Measurements from ENCODE around the gene FAIM2. TPM values are rescaled to one million over a fixed set of nuclear protein-coding genes. Genes with fewer than 3 reads are reported as not detected.

Gene FAIM2
- total and polyA plus RNA-seq, 10 of the 15 experiments (the other 5 are each of a cell fraction or from before 2014, with no cell fraction given), result not detected

GRCh38 chr12:49866859-49867569, 36.7 kb downstream of the FAIM2 start:
- H4K20me1 ChIP-seq (ENCODE audit: control insufficient read depth, insufficient read depth), result 0 out of 2 replicates have a peak, but pooled peaks cover 2% of the 10 kb centered on the region
- ChIA-PET POLR2A (no interaction called here), RAD21 (ENCODE audit: unreplicated experiment) (interaction anchor here (0.6 to 1.1 kb wide), 3 partner anchors 79 to 259 kb away, joined by 3 to 4 read pairs (median 4); no protein-coding TSS in a partner anchor), CTCF (interaction anchor here (0.6 to 3.7 kb wide), 22 partner anchors 12 to 430 kb away, joined by 3 to 21 read pairs (median 3); partner anchors contain the start of gene BCDIN3D), SMC1A (ENCODE audit: uncharacterized antibody, unreplicated experiment) (interaction anchor here (0.8 to 1.8 kb wide), 5 partner anchors 61 to 204 kb away, joined by 3 to 7 read pairs (median 4); no protein-coding TSS in a partner anchor)
- WGBS (ENCODE audit: insufficient coverage, insufficient replicate concordance, low lambda C conversion rate, missing lambda C conversion rate), result 48% methylated on average over 15 of the region's 19 CpGs
- no TSS peak for BruUV-seq (replicated peaks)
- no peaks in the 10 kb centered on the region for H3K4me1 ChIP-seq (ENCODE audit: control insufficient read depth, insufficient read depth, low read length)
- H3K36me3 ChIP-seq (ENCODE audit: control insufficient read depth in 2 of 2, insufficient read depth in 2 of 2, low read length in 1 of 2), result no peaks in the 10 kb centered on the region
- H3K9ac ChIP-seq (ENCODE audit: control insufficient read depth, insufficient read depth, low read length), result no peak overlapping the region
- no peak overlapping the region for H3K4me2 ChIP-seq (ENCODE audit: control insufficient read depth, insufficient read depth)
- H3K27me3 ChIP-seq (replicated peaks in 1 of 2; ENCODE audit: control insufficient read depth in 2 of 2, insufficient read depth in 2 of 2, low read length in 1 of 2), result no peaks in the 10 kb centered on the region; a peak in 2 of 4 replicates
- peak overlapping the region; percentile 37; the same call in 1 of the 2 replicates for H2AFZ ChIP-seq (ENCODE audit: control insufficient read depth, low read depth, low read length)
- in situ Hi-C loops (cut with MboI) (no loop called here), intact Hi-C loops (cut with micrococcal nuclease; ENCODE audit: unreplicated experiment) (loop anchor here (5.0 to 10.0 kb wide), 2 partner anchors 188 to 205 kb away; partner anchors contain the start of gene ASIC1)
- TF ChIP-seq YY1 (IDR thresholded peaks at IDR 0.05; ENCODE audit: low read depth, low read length), result 0 out of 2 replicates have a peak, but pooled peaks have one; percentile 42
- peak; percentile 74 for TF ChIP-seq RAD21 (IDR thresholded peaks at IDR 0.05; ENCODE audit: insufficient read depth, low read depth, low read length)
- TF ChIP-seq RUNX3 (IDR thresholded peaks at IDR 0.05; ENCODE audit: low read length), result 0 out of 2 replicates have a peak, but pooled peaks have one; percentile 15
- TF ChIP-seq POU2F2 (IDR thresholded peaks at IDR 0.05; ENCODE audit: borderline replicate concordance, low read depth, low read length), result peak; percentile 98
- no peak for TF ChIP-seq STAT3 (IDR thresholded peaks at IDR 0.05; ENCODE audit: low read depth, low read length)
- TF ChIP-seq LARP7 (IDR thresholded peaks at IDR 0.05), result 0 out of 2 replicates have a peak, but pooled peaks have one; percentile 15
- no peak for TF ChIP-seq ZSCAN29 (IDR thresholded peaks at IDR 0.05)
- no peak for TF ChIP-seq EGR1 (IDR thresholded peaks at IDR 0.05; ENCODE audit: borderline replicate concordance in 1 of 2, low read depth in 2 of 2, low read length in 2 of 2)
- TF ChIP-seq CHD4 (IDR thresholded peaks at IDR 0.05), result no peak
- TF ChIP-seq, protein P1, sequence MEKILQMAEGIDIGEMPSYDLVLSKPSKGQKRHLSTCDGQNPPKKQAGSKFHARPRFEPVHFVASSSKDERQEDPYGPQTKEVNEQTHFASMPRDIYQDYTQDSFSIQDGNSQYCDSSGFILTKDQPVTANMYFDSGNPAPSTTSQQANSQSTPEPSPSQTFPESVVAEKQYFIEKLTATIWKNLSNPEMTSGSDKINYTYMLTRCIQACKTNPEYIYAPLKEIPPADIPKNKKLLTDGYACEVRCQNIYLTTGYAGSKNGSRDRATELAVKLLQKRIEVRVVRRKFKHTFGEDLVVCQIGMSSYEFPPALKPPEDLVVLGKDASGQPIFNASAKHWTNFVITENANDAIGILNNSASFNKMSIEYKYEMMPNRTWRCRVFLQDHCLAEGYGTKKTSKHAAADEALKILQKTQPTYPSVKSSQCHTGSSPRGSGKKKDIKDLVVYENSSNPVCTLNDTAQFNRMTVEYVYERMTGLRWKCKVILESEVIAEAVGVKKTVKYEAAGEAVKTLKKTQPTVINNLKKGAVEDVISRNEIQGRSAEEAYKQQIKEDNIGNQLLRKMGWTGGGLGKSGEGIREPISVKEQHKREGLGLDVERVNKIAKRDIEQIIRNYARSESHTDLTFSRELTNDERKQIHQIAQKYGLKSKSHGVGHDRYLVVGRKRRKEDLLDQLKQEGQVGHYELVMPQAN (conservative IDR thresholded peaks at IDR 0.05), result no peak
- TF ChIP-seq, protein P2, sequence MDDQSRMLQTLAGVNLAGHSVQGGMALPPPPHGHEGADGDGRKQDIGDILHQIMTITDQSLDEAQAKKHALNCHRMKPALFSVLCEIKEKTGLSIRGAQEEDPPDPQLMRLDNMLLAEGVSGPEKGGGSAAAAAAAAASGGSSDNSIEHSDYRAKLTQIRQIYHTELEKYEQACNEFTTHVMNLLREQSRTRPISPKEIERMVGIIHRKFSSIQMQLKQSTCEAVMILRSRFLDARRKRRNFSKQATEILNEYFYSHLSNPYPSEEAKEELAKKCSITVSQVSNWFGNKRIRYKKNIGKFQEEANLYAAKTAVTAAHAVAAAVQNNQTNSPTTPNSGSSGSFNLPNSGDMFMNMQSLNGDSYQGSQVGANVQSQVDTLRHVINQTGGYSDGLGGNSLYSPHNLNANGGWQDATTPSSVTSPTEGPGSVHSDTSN (IDR thresholded peaks at IDR 0.05; ENCODE audit: insufficient replicate concordance, low read depth, low read length), result no peak
- TF ChIP-seq JUND (IDR thresholded peaks at IDR 0.05; ENCODE audit: low read depth, low read length), result no peak
- TF ChIP-seq YBX1 (IDR thresholded peaks at IDR 0.05), result no peak
- peak; percentile 69 for TF ChIP-seq SMC3 (IDR thresholded peaks at IDR 0.05; ENCODE audit: borderline replicate concordance, low read length)
- peak; percentile 94 to 99 (median 99); a peak in 5 of 6 replicates for TF ChIP-seq CTCF (IDR thresholded peaks at IDR 0.05 in 2 of 3, conservative IDR thresholded peaks at IDR 0.05 in 1 of 3; ENCODE audit: control insufficient read depth in 2 of 3, extremely low read depth in 1 of 3, insufficient read depth in 1 of 3, low read depth in 3 of 3, low read length in 3 of 3)
- no peak overlapping the region for H3K4me3 ChIP-seq
- DNase-seq (ENCODE audit: low read depth, low spot score) (no peak), ATAC-seq (peak; percentile 96), FAIRE-seq (peak; percentile 82)
- no peaks in the 10 kb centered on the region for H3K9me3 ChIP-seq (replicated peaks; ENCODE audit: control insufficient read depth, insufficient read depth, low read length)
- no peaks in the 10 kb centered on the region for H3K79me2 ChIP-seq (ENCODE audit: control insufficient read depth, insufficient read depth, low read length)
- H3K27ac ChIP-seq (ENCODE audit: control insufficient read depth, insufficient read depth), result no peak overlapping the region

Data from GM12878 (cell line).